ENCODE data around the gene CUL1.

Gene CUL1

DNA sequence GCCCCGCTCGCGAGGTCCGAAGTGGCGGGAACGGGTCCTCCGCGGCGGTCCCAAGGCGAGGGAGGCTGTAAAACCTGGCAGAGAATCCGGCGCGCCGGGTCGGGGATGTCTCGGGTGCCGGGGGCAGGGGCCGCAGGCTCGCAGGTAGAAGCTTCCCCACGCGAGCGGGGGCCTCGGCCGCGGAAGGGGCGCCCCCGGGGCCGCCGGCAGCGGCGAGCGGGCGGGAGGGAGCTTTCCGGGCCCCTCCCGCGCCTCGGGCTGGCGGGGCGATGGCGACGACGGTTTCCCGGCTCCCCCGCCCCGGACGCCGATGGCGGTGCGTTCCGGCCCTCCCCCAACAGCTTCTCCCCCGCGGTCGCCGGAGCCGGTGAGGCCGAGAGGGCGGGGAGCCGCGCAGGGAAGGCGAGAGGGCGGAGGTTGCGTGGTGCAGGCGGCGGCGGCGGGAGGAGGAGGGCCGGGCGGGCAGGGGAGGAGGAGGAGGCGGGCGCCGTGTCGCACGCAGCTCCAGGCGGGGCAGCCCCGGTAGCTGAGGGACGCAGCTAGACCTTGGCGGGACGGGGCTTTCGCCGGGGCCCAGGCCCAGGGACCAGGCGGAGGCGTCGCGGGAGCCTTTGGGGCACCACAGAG, at the start of gene CUL1:
TSS of gene CUL1 (plus strand) at position 507 of the 627 bp plus-strand sequence. CDS start 31,220 bp downstream, outside the sequence.
- Histone ChIP-seq H3K4me3 (ENCODE audit: low read depth, low read length) (peak within 1 kb of the TSS; percentile 73), H3K27ac (peak within 1 kb of the TSS; percentile 73), H3K27me3 (replicated peaks) (no peaks in the 10 kb centered on the region), H3K36me3 (replicated peaks) (no peaks in the 10 kb centered on the region)
- in situ Hi-C loops (cut with HindIII; ENCODE audit: low pct_ligation_motif_present, low sequenced_read_pairs) = no loop called here
- no peak for DNase-seq
- TF ChIP-seq, protein P1, sequence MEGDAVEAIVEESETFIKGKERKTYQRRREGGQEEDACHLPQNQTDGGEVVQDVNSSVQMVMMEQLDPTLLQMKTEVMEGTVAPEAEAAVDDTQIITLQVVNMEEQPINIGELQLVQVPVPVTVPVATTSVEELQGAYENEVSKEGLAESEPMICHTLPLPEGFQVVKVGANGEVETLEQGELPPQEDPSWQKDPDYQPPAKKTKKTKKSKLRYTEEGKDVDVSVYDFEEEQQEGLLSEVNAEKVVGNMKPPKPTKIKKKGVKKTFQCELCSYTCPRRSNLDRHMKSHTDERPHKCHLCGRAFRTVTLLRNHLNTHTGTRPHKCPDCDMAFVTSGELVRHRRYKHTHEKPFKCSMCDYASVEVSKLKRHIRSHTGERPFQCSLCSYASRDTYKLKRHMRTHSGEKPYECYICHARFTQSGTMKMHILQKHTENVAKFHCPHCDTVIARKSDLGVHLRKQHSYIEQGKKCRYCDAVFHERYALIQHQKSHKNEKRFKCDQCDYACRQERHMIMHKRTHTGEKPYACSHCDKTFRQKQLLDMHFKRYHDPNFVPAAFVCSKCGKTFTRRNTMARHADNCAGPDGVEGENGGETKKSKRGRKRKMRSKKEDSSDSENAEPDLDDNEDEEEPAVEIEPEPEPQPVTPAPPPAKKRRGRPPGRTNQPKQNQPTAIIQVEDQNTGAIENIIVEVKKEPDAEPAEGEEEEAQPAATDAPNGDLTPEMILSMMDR (IDR thresholded peaks at IDR 0.05; ENCODE audit: low read depth, low read length, missing control alignments) = no peak

DNA sequence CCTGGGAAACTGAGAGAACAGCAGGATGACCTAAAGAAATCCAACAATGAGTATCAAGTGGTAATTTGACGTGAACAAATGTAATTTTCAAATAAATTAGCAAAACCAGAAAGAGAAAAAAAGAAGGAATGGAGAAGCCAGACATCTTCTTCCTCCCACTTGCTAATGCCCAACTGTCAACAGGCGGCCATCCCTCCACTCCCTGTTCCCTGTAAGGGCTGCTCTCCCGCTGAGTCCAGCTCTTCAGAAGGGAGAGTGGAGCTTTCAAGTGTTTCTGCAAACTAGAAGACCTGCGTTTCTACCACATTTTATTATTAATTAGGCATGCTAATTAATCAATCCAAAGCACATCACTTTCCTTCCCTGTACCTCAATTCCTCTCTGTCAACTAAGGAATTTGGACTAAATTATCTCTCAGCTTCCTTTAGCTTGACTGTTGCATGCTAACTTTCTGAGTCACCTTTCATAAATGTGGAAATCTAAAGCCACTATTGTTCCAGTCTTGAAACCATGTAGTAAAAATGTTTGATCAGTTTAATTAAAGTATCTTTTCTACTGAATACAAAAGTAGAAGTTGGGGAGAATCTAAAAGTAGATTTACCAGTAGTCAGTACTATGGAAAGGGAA, 48.4 kb upstream of the CUL1 start:
- TF ChIP-seq, protein P1 (IDR thresholded peaks at IDR 0.05; ENCODE audit: low read depth, low read length, missing control alignments) = no peak
- in situ Hi-C loops (cut with HindIII; ENCODE audit: low pct_ligation_motif_present, low sequenced_read_pairs) = no loop called here
- DNase-seq = no peak
- Histone ChIP-seq H3K36me3 (replicated peaks) (no peaks in the 10 kb centered on the region), H3K27me3 (replicated peaks) (no peaks in the 10 kb centered on the region), H3K27ac (no peak overlapping the region), H3K4me3 (ENCODE audit: low read depth, low read length) (no peak overlapping the region)

DNA sequence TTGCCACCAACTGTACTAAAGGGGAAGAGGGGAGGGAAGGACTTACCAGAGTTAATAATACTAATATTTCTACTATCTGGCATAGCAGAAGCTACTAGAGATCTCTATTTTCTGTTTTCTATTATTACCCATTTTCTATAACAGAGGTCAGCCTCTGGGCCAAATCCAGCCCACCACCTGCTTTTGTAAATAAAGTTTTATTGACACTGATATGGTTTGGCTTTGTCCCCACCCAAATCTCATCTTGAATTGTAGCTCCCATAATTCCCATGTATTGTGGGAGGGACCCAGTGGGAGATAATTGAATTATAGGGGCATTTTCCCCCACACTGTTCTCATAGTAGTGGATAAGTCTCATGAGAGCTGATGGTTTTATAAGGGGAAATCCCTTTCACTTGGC, 45.9 kb upstream of the CUL1 start:
- Histone ChIP-seq H3K27ac (no peak overlapping the region), H3K36me3 (replicated peaks) (no peaks in the 10 kb centered on the region), H3K27me3 (replicated peaks) (no peaks in the 10 kb centered on the region), H3K4me3 (ENCODE audit: low read depth, low read length) (no peak overlapping the region)
- DNase-seq = no peak
- in situ Hi-C loops (cut with HindIII; ENCODE audit: low pct_ligation_motif_present, low sequenced_read_pairs) = no loop called here
- TF ChIP-seq, protein P1 (IDR thresholded peaks at IDR 0.05; ENCODE audit: low read depth, low read length, missing control alignments) = no peak

DNA sequence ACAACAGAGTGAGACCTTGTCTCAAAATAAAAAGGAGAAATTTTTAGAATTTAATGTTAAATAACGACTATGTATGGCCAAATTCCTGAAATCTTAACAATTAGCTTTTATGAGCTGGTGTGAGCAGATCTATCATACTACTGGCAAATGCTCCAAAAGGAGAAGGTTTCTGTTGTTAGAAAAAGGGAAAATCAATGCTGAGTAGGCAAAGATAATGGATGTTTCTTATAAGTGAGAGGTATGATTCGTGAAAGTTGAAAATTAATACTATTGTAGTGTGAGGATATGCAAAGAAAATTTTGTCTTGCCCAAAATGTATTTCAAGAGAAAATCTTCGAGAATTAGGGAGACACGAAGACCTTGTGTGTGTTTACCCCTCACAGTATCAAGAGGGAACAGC, 40.8 kb upstream of the CUL1 start:
- Histone ChIP-seq H3K4me3 (ENCODE audit: low read depth, low read length) (no peak overlapping the region), H3K27ac (no peak overlapping the region), H3K27me3 (replicated peaks) (no peaks in the 10 kb centered on the region), H3K36me3 (replicated peaks) (no peaks in the 10 kb centered on the region)
- in situ Hi-C loops (cut with HindIII; ENCODE audit: low pct_ligation_motif_present, low sequenced_read_pairs) = no loop called here
- TF ChIP-seq, protein P1 (IDR thresholded peaks at IDR 0.05; ENCODE audit: low read depth, low read length, missing control alignments) = no peak
- no peak for DNase-seq

DNA sequence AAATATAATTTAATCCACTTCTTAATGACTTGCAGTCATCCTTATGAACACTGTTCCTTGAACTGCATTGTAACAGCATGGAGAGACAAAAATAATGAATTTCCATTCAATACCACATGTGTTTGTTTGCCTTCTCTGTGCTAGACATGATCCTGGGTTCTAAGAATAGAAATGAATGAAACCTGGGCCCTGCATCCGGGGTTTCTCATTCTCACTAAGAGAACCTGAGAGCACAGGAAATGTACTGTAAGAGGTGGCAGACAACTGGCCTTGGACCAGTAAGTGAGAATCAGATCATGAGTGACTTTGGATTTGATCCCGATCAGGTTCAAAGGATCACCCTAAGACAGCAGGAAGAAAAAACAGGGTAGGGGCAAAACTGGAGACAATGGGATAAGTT, 37.2 kb upstream of the CUL1 start:
- H3K27me3 ChIP-seq (replicated peaks) = no peaks in the 10 kb centered on the region
- no peaks in the 10 kb centered on the region for H3K36me3 ChIP-seq (replicated peaks)
- H3K27ac ChIP-seq = no peak overlapping the region
- TF ChIP-seq, protein P1 (IDR thresholded peaks at IDR 0.05; ENCODE audit: low read depth, low read length, missing control alignments) = no peak
- no peak overlapping the region for H3K4me3 ChIP-seq (ENCODE audit: low read depth, low read length)
- in situ Hi-C loops (cut with HindIII; ENCODE audit: low pct_ligation_motif_present, low sequenced_read_pairs) = no loop called here
- no peak for DNase-seq
